Inferior parietal cortex (tissue), 1 donor: ENCODE measurements around the gene ELFN2.

ENCODE experiments used
- DNase-seq: peaks from one replicate; pipeline ENCODE4 v3.0.0-alpha.2; 2016; ENCODE audit errors: extremely low spot score

The ELFN2 gene

DNA sequence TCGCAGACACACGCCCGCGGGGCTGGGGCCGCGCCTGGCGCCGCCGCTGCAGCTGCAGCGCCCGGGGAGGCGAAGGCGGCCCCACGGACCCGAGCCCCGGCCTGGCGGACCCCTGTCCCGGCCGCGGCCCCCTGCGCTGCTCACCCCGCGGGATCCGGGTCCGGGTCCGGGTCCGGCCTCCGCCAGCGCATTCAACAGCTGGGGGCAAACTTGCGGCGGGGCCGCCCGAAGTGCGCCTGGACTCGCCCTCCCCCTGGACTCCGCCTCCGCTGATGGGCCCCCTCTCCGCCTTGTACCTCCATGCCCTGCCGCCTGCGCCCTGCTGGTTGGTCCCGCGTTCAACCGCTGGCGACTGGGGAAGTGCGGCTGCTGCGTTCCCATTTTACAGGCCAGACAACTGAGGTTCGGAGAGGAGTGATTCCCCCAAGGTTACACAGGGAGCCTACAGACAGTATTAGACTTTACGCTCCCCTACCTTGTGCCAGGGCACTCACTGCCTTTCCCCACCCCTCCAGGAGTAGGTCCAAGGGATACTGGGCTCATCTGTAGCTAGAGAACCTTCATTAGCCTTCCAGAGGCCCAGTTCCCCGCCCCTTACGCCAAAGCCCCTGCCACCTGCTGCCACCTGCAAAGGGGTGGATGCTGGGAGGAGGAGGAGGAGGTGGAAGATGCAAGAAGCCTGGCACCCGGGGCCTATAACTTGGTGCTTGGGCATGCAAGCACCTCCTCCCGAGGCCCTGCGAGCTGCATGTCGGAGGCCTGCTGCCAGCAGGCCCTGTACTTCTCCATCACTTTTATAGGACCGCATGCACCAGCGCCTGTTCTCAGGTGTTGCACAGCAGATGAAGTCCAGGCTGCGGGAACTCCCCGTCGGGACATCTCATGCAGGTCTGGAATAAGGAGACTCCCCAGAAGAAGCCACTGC lies 694 bp upstream of the ELFN2 start:
- no peak for DNase-seq

- no peak for DNase-seq
Measured at GRCh38 chr22:37426706-37427134, 559 bp downstream of the ELFN2 start.

GRCh38 chr22:37425800-37426705 lies 1.2 kb downstream of the ELFN2 start:
- no peak for DNase-seq

GRCh38 chr22:37425369-37425768 lies 1.9 kb downstream of the ELFN2 start:
- no peak for DNase-seq

DNA sequence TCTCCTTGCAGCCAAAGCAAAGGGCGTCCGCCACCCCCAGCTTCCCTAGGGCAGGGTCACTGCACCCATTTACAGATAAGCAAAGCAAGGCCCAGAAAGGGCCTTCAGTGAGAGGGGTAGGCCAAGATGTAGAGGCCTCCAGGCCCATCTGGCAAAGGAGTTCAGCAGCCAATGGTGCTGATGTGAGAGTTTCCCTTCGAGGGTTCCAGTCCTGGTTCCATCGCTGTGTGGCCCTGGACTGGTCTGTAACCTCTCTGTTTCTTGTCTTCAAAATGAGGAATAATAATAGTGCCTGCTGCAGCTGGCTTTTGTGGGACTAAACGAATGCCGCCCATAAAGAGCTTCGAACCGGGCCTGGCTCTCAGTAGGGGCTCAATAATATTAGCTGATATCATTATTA lies 4.0 kb downstream of the ELFN2 start:
- no peak for DNase-seq

- no peak for DNase-seq
Measured at GRCh38 chr22:37421468-37421877, 5.8 kb downstream of the ELFN2 start.

DNA sequence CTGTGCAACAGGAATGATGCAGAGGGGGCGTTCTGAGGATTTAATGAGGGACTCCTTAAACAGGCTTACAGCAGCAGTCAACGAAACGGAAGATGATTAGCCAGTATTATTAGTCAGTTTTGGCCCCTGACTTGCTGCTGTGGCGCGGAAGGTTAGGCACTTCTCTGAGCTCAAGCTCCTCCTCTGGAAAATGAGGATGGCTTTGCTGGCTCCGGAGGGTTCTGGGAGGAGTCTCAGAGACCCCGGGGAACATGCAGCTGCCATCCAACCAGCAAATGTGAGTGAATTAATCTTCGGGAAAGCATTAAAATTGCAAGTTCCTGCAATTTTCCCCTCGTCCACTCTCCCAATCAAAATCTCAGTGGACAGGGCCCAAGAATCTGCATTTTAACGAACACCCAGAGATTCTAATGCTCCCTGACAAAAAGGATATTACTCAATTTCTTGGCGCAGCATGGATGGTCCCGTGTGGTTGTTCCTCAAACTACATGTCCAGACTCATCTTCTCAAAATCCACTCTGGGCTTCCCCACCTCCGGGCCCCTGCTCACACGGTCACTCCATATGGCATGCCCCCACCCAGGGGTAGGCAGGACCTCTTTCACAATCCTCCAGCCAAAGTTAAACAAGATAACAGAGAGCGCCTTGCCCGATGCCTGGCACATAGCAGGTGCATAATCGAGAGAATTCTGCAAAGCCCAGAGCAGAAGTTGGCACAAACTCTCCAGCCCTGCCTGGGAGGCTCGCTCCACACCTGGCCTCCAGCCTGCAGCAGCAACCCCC lies 6.4 kb downstream of the ELFN2 start:
- no peak for DNase-seq

- no peak for DNase-seq
Measured at GRCh38 chr22:37419969-37420685, 7.2 kb downstream of the ELFN2 start.

DNA sequence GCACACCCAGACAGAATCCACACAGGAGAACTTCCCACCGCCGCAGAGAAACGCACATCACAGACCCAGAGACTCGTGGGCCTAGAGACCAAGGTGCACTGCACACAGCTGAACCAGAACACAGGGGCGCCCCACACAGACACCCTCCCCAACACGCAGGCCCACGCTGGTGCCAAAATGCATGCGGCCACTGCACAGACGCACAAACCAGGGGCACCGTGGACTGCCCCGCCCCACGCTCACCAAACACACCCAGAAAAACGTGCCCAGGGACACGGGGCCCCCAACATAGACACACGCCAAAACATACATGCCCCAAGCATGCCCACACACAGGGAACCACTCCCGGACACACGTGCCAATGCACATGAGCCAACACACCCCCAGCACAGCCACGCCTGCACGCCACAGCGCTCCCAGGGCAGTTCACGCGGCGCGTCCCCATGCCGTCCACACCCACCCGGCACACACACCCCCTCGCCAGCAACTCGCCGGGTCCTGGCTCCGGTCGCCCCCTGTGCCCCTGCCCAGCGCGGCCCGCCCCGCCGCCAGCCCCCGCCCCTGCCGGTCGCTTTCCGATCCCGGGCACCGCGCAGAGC lies 7.8 kb downstream of the ELFN2 start:
- no peak for DNase-seq

- no peak for DNase-seq
Measured at GRCh38 chr22:37418627-37419369, 8.5 kb downstream of the ELFN2 start.

DNA sequence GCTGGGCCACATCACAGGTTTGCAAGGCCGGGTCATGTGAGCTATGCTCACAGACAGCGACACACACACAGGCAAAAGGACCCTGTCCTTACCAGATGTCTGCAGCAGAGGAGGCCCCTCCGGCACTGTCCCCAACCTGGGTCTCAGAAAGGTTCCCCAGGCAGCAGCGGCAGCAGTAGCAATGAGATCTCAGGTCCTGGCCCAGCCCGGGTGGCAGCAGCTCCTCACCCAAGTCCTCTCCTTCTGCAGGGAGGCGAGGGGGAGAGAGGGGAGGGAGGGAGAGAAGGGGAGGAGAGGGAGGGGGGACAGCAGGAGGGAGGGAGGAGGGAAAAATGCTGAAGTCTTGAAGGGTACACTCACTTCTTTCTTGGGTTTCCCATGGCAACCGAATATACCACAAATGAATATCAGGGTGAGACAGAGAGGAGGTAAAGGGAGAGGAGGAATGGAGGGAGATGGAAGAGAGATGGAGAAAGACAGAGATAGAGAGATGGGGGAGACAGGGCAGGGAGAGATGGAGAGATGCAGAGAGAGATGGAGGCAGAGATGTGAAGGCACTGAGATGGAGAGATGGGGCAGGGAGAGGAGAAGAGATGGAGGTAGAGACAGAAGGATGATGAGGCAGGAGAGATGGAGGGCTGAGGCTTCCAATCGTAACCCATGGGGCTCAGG lies 9.5 kb downstream of the ELFN2 start:
- no peak for DNase-seq

GRCh38 chr22:37417264-37417663 lies 10.0 kb downstream of the ELFN2 start:
- DNase-seq = no peak

DNA sequence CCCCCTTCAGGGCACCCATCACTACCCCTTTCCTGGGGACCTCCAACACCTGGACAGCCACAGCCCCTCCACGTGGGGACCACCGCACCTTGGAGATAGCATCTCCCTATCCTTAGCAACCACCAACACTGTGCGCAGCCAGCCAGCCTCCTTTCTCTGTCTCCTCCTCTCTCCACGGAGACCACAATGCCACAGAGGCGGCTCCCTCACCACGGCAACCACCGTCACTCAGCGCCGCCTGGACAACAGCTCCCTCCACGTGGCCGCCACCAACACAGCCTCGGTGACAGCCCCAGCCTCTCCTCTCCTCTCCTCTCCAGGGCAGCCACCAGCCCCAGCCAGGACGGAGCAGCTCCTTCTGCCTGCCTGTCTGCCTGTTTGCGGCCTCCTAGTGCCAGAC lies 10.5 kb downstream of the ELFN2 start:
- DNase-seq = peak; percentile 57

GRCh38 chr22:37416389-37416788 lies 10.9 kb downstream of the ELFN2 start:
- DNase-seq = no peak

- no peak for DNase-seq
Measured at GRCh38 chr22:37415210-37415609, 12.1 kb downstream of the ELFN2 start.

- no peak for DNase-seq
Measured at GRCh38 chr22:37414288-37414687, 13.0 kb downstream of the ELFN2 start.

- no peak for DNase-seq
Measured at GRCh38 chr22:37413546-37413945, 13.7 kb downstream of the ELFN2 start.

DNA sequence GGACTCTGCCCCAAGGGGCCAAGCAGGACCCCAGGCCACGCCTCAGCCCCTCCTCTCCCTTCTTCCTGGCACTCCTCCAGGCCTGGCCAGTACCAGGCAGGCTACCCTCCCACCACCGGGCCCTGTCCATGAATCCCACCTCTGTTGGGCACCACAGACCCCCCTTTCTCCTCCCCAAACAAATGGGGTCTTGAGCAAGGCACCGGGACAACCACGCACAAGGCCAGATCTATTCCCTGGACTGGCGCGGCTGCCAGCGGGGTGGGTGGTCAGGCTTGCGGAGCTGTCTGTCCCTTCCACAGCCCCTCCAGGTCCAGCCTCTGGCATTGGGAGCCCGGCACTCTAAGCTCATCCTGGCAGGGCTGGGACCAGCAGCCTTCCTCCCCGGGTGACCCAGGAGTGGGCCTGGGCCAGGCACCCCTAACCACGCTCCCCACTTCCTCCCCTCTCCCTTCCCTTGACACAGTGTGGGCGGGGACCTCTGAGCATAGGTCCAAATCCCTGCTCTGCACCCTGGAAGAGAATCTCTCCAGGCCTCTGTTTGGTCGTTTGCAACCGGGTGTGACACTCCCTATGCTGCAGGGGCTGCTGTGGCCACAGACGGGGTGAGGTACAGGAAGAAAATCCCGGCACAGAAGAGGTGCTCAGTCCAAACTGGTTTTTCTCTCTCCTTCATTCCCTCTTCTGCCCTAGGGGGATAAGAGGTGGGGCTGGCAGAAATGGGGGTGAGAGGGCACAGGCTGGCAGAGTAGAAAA lies 14.6 kb downstream of the ELFN2 start:
- no peak for DNase-seq

DNA sequence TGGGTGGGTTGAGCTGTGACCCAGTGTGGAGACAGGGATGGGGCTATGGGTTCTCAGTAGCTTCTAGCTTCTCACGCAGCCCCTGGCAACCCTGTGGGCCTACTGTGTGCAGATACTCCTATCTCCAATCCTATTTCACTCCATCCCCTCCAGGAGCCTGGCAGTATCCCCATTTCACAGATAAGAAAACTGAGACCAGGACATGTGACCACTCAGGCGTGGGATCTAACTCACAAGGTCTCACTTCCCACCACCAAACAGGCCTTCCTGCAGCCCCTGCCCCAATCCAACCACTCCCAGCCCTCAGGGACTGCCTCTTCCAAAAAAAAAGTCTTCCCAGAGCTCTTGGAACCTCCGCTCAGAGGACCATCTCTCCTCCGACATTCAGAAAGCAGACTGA lies 15.6 kb downstream of the ELFN2 start:
- DNase-seq = no peak
